HFFc6 (cell line): ENCODE results near the gene YPEL4. TPM values are rescaled to one million over a fixed set of nuclear protein-coding genes. Genes with fewer than 3 reads are reported as not detected.

Experiments used
- DNase-seq: peaks from one replicate; pipeline ENCODE4 v3.0.0-alpha.2; 2018
- H3K27ac Mint-ChIP-seq: 2 replicates; pipeline ENCODE4 v1.8.0; 2020; ENCODE audit warnings: mild to moderate bottlenecking, mixed read lengths
- H3K27me3 Mint-ChIP-seq: 2 replicates; pipeline ENCODE4 v1.8.0; 2021; ENCODE audit warnings: mild to moderate bottlenecking, moderate library complexity, mixed read lengths; ENCODE audit not compliant: insufficient read depth
- H3K36me3 Mint-ChIP-seq: 2 replicates; pipeline ENCODE4 v1.8.0; 2021; ENCODE audit warnings: low read depth, mixed read lengths
- H3K4me1 Mint-ChIP-seq: 2 replicates; pipeline ENCODE4 v1.8.0; 2020; ENCODE audit warnings: low read depth, mixed read lengths
- H3K4me3 Mint-ChIP-seq: 2 replicates; pipeline ENCODE4 v1.8.0; 2020; ENCODE audit warnings: mild to moderate bottlenecking, moderate library complexity, mixed read lengths
- H3K9me3 Mint-ChIP-seq: 2 replicates; pipeline ENCODE4 v1.8.0; 2020; ENCODE audit warnings: mild to moderate bottlenecking, mixed read lengths
- total RNA-seq, 6 experiments: library from RNA; stranded (reverse); fragmentation: NEBNext Ultra II Directional; extraction: Animal tissue kit (Norgen Biotek cat#: 25700); gene quantifications; 2 replicates in 1 of 6; 3 replicates in 5 of 6; pipeline ENCODE4 v1.2.3, GENCODE V29; 2021
- TF ChIP-seq, protein P1 (sequence below): fragments of 200-600 bp; sonication (generic); IDR thresholded peaks from 2 replicates; pipeline ENCODE4 v1.5.0; 2021; ENCODE audit warnings: antibody characterized with exemption, mild to moderate bottlenecking

The YPEL4 gene
- total RNA-seq, 6 experiments from 2014 or later = 0.14 to 0.48 (median 0.28) TPM; not detected in 1

DNA sequence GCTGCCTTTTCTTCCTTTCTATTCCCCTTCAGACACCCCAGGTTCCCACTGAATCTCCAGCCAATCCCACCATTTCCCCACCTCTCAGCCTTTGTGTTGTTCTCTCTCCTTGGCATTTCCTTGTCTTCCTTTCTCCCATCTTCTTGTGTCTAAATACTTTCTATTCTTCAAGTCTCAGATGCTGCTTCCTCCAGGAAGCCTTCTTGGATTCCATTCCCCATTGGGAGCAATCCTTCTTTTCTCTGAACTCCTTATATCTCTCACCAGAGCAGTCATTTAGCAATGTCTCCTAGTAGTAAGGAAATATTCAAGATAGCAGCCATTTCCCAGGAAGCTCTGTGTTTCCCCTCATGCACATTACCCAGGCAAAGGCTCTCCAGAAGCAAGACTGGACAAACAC lies 15.4 kb downstream of the YPEL4 start:
- no peak for DNase-seq
- Mint-ChIP-seq H3K27ac (no peak overlapping the region), H3K9me3 (no peaks in the 10 kb centered on the region), H3K4me3 (no peak overlapping the region), H3K36me3 (peaks cover 12% of the 10 kb centered on the region), H3K27me3 (peaks cover 22% of the 10 kb centered on the region), H3K4me1 (peaks cover 9% of the 10 kb centered on the region; the same call in 1 of the 2 replicates)
- TF ChIP-seq, protein P1, sequence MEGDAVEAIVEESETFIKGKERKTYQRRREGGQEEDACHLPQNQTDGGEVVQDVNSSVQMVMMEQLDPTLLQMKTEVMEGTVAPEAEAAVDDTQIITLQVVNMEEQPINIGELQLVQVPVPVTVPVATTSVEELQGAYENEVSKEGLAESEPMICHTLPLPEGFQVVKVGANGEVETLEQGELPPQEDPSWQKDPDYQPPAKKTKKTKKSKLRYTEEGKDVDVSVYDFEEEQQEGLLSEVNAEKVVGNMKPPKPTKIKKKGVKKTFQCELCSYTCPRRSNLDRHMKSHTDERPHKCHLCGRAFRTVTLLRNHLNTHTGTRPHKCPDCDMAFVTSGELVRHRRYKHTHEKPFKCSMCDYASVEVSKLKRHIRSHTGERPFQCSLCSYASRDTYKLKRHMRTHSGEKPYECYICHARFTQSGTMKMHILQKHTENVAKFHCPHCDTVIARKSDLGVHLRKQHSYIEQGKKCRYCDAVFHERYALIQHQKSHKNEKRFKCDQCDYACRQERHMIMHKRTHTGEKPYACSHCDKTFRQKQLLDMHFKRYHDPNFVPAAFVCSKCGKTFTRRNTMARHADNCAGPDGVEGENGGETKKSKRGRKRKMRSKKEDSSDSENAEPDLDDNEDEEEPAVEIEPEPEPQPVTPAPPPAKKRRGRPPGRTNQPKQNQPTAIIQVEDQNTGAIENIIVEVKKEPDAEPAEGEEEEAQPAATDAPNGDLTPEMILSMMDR = no peak

DNA sequence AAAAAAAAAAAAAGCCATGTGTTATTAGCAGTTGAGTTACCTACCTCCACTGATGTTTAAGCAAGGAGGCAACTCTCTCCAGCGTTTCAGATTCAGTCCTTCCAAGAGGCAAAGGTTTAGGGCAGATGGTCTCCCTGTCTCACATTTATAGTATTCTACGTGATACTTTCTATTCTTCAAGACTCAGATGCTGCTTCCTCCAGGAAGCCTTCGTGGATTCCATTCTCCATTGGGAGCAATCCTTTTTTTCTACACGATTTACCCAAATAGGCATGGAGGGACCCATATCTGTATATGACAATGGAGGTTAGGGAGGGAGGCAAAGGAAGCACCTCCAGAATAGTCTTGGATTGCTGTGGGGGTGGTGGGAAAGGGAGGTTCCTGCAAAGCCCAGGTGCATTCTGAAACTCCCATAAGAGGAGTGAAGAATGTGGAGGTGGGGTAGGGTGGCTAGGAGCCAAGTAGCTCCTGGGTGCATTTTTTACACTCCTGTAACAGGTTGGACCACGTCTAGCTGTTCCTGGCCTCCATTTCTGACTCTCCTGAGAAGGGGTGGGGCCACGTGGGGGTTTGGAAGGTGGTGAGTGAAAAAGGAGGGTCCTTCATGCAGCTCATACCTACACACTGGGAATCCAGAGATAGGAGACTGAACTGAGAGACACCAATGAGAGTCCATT lies 16.2 kb downstream of the YPEL4 start:
- peaks cover 6% of the 10 kb centered on the region; the same call in 1 of the 2 replicates for H3K36me3 Mint-ChIP-seq
- DNase-seq = no peak
- peaks cover 9% of the 10 kb centered on the region; the same call in 1 of the 2 replicates for H3K4me1 Mint-ChIP-seq
- TF ChIP-seq, protein P1 = no peak
- no peak overlapping the region for H3K27ac Mint-ChIP-seq
- H3K9me3 Mint-ChIP-seq = no peaks in the 10 kb centered on the region
- H3K27me3 Mint-ChIP-seq = peaks cover 25% of the 10 kb centered on the region
- no peak overlapping the region for H3K4me3 Mint-ChIP-seq

DNA sequence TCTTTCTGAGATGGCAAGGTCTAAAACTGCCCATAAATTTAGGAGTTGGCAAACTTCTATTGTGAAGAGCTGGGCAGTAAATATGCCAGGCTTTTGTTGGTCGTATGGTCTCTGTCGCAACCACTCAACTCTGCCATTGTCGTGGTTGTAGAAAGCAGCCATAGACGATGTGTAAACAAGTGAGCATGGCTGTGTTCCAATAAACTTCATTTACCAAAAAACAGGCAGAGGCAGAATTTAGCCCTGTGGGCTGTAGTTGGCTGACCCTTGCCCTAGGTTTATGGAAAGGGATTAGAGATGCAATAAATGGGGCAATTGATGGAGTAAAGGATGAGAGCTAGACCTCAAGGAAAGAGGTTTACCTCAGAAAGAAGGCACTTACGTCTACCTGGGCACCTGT lies 17.6 kb downstream of the YPEL4 start:
- peaks cover 25% of the 10 kb centered on the region for H3K27me3 Mint-ChIP-seq
- no peak for DNase-seq
- H3K9me3 Mint-ChIP-seq = no peaks in the 10 kb centered on the region
- H3K4me3 Mint-ChIP-seq = no peak overlapping the region
- TF ChIP-seq, protein P1 = no peak
- H3K27ac Mint-ChIP-seq = no peak overlapping the region
- no peaks in the 10 kb centered on the region for H3K36me3 Mint-ChIP-seq
- H3K4me1 Mint-ChIP-seq = peaks cover under 1% of the 10 kb centered on the region; the same call in 1 of the 2 replicates

DNA sequence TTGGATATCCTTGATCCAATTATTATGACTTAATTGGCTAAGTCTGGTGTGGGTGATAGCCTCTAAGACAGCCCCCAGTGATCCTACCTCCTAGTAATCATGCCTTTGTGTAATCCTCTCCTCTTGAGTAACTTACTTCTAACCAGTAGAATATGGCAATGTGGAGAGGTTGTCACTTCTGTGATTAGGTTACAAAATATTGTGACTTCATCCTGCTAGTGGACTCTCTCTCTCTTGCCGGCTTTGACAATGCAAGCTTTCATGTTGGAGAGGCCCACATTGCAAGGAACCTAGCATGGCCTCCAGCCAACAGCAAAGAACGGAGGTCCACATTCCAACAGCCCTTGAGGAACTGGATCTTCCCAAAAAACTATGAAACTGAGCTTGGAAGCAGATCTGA lies 19.5 kb downstream of the YPEL4 start:
- Mint-ChIP-seq H3K36me3 (no peaks in the 10 kb centered on the region), H3K9me3 (no peaks in the 10 kb centered on the region), H3K4me3 (no peak overlapping the region), H3K4me1 (no peaks in the 10 kb centered on the region), H3K27ac (no peak overlapping the region), H3K27me3 (peaks cover 25% of the 10 kb centered on the region)
- no peak for DNase-seq
- TF ChIP-seq, protein P1 = no peak

DNA sequence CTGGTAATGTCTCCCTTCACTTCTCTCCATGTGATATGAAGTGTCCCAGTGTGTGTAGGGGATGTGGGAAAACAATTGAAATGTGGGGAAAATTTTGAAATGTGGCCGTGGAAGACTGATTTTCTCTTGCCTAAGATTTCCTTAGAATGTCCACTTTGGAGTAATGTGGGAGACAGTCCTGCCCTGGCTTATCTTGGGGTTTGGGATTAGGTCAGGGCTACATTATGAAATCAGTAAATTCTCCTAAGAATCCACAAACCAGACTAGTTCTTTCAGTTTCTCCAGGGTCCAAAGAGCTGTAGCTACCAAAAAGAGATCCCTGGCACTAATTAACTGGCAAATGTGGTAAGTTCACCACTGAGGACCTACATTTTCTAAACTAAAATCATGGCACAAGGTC lies 22.8 kb downstream of the YPEL4 start:
- Mint-ChIP-seq H3K27ac (no peak overlapping the region), H3K4me1 (no peaks in the 10 kb centered on the region), H3K9me3 (no peaks in the 10 kb centered on the region), H3K36me3 (no peaks in the 10 kb centered on the region), H3K27me3 (peaks cover 14% of the 10 kb centered on the region), H3K4me3 (no peak overlapping the region)
- no peak for DNase-seq
- TF ChIP-seq, protein P1 = no peak
